OCI-M2 (cell line): ENCODE results near the gene SLC4A3.

ENCODE experiments used
- DNase-seq: peaks from one replicate; lab custom pipeline; 2025; ENCODE audit not compliant: unreplicated experiment; lab: John Stamatoyannopoulos, UW

SLC4A3 gene

GRCh38 chr2:219613461-219614070, 13.9 kb upstream of the SLC4A3 start:
- DNase-seq, result no peak

- DNase-seq, result no peak
Observed at GRCh38 chr2:219614076-219614860, 13.2 kb upstream of the SLC4A3 start.

GRCh38 chr2:219615036-219615435, 12.4 kb upstream of the SLC4A3 start:
- no peak for DNase-seq

GRCh38 chr2:219615894-219616293, 11.5 kb upstream of the SLC4A3 start:
- DNase-seq, result no peak

- no peak for DNase-seq
Observed at GRCh38 chr2:219616550-219616949, 10.9 kb upstream of the SLC4A3 start.

- no peak for DNase-seq
Observed at GRCh38 chr2:219618733-219619122, 8.7 kb upstream of the SLC4A3 start.

GRCh38 chr2:219619235-219619634, 8.2 kb upstream of the SLC4A3 start:
- no peak for DNase-seq

- no peak for DNase-seq
Observed at GRCh38 chr2:219620546-219620945, 6.9 kb upstream of the SLC4A3 start.

- no peak for DNase-seq
Observed at GRCh38 chr2:219621935-219622334, 5.5 kb upstream of the SLC4A3 start.

- DNase-seq, result no peak
Observed at GRCh38 chr2:219622472-219622871, 5.0 kb upstream of the SLC4A3 start.

- DNase-seq, result no peak
Observed at GRCh38 chr2:219624565-219624964, 2.9 kb upstream of the SLC4A3 start.

- no peak for DNase-seq
Observed at GRCh38 chr2:219625179-219625578, 2.3 kb upstream of the SLC4A3 start.

- no peak for DNase-seq
Observed at GRCh38 chr2:219626540-219626939, 890 bp upstream of the SLC4A3 start.

- DNase-seq, result no peak
Observed at GRCh38 chr2:219628235-219628985, 980 bp downstream of the SLC4A3 start.

- DNase-seq, result no peak
Observed at GRCh38 chr2:219628986-219629901, 1.8 kb downstream of the SLC4A3 start.

GRCh38 chr2:219629976-219630695, 2.7 kb downstream of the SLC4A3 start:
- DNase-seq, result no peak

GRCh38 chr2:219630770-219631405, 3.5 kb downstream of the SLC4A3 start:
- no peak for DNase-seq

GRCh38 chr2:219631406-219631891, 4.0 kb downstream of the SLC4A3 start:
- no peak for DNase-seq

- no peak for DNase-seq
Observed at GRCh38 chr2:219631904-219632759, 4.7 kb downstream of the SLC4A3 start.
